Measurements from ENCODE around the gene PCDH8. TPM values are rescaled to one million over a fixed set of nuclear protein-coding genes. Genes with fewer than 3 reads are reported as not detected.

The PCDH8 gene
- total RNA-seq, 1 experiment from 2014 or later: not detected

GRCh38 chr13:52845334-52845761, 3.1 kb downstream of the PCDH8 start:
- peaks cover 9% of the 10 kb centered on the region for H3K27me3 Mint-ChIP-seq (ENCODE audit: insufficient read depth, unreplicated experiment)
- no peaks in the 10 kb centered on the region for H3K9me3 Mint-ChIP-seq (ENCODE audit: unreplicated experiment)
- BruUV-seq (replicated peaks): no TSS peak
- H3K4me3 Mint-ChIP-seq (ENCODE audit: unreplicated experiment): no peak overlapping the region
- intact Hi-C loops (cut with micrococcal nuclease; ENCODE audit: unreplicated experiment): no loop called here
- TF ChIP-seq CTCF (IDR thresholded peaks at IDR 0.05; ENCODE audit: insufficient read depth in 1 of 2, low read depth in 1 of 2, low read length in 1 of 2, severe bottlenecking in 1 of 2, unreplicated experiment in 1 of 2): peak; percentile 7 to 13
- ChIA-PET POLR2A (no interaction called here), CTCF (no interaction called here)
- Histone ChIP-seq H3K4me3 (ENCODE audit: low read depth, low read length) (no peak overlapping the region), H3K36me3 (ENCODE audit: control insufficient read depth, insufficient read depth, low read length) (no peaks in the 10 kb centered on the region), H3K9me3 (no peaks in the 10 kb centered on the region), H3K27me3 (replicated peaks; ENCODE audit: control insufficient read depth, insufficient read depth, low read length) (no peaks in the 10 kb centered on the region), H3K4me1 (no peaks in the 10 kb centered on the region)
- no peaks in the 10 kb centered on the region for H3K4me1 Mint-ChIP-seq (ENCODE audit: low read depth, unreplicated experiment)
- H3K27ac Mint-ChIP-seq (ENCODE audit: unreplicated experiment): no peak overlapping the region
- H3K36me3 Mint-ChIP-seq (ENCODE audit: insufficient read depth, unreplicated experiment): no peaks in the 10 kb centered on the region
- DNase-seq: no peak

- ChIA-PET POLR2A (no interaction called here), CTCF (no interaction called here)
- H3K27ac Mint-ChIP-seq (ENCODE audit: unreplicated experiment): no peak overlapping the region
- no peaks in the 10 kb centered on the region for H3K36me3 ChIP-seq (ENCODE audit: control insufficient read depth, insufficient read depth, low read length)
- H3K4me1 Mint-ChIP-seq (ENCODE audit: low read depth, unreplicated experiment): no peaks in the 10 kb centered on the region
- H3K4me1 ChIP-seq: no peaks in the 10 kb centered on the region
- H3K9me3 ChIP-seq: no peaks in the 10 kb centered on the region
- no peak for DNase-seq
- no peak overlapping the region for H3K4me3 ChIP-seq (ENCODE audit: low read depth, low read length)
- TF ChIP-seq CTCF (IDR thresholded peaks at IDR 0.05; ENCODE audit: insufficient read depth in 1 of 2, low read depth in 1 of 2, low read length in 1 of 2, severe bottlenecking in 1 of 2, unreplicated experiment in 1 of 2): no peak
- no TSS peak for BruUV-seq (replicated peaks)
- H3K36me3 Mint-ChIP-seq (ENCODE audit: insufficient read depth, unreplicated experiment): no peaks in the 10 kb centered on the region
- peaks cover 9% of the 10 kb centered on the region for H3K27me3 Mint-ChIP-seq (ENCODE audit: insufficient read depth, unreplicated experiment)
- no peak overlapping the region for H3K4me3 Mint-ChIP-seq (ENCODE audit: unreplicated experiment)
- intact Hi-C loops (cut with micrococcal nuclease; ENCODE audit: unreplicated experiment): no loop called here
- H3K9me3 Mint-ChIP-seq (ENCODE audit: unreplicated experiment): no peaks in the 10 kb centered on the region
- no peaks in the 10 kb centered on the region for H3K27me3 ChIP-seq (replicated peaks; ENCODE audit: control insufficient read depth, insufficient read depth, low read length)
These were observed 3.6 kb downstream of the PCDH8 start for GRCh38 chr13:52844836-52845235.

- TF ChIP-seq CTCF (IDR thresholded peaks at IDR 0.05; ENCODE audit: insufficient read depth in 1 of 2, low read depth in 1 of 2, low read length in 1 of 2, severe bottlenecking in 1 of 2, unreplicated experiment in 1 of 2): no peak
- no peak overlapping the region for H3K4me3 Mint-ChIP-seq (ENCODE audit: unreplicated experiment)
- CTCF ChIA-PET: interaction anchor here (1.6 kb wide), 1 partner anchor 126 kb away, joined by 8 read pairs; no protein-coding TSS in a partner anchor
- H3K36me3 ChIP-seq (ENCODE audit: control insufficient read depth, insufficient read depth, low read length): no peaks in the 10 kb centered on the region
- H3K9me3 ChIP-seq: no peaks in the 10 kb centered on the region
- no peaks in the 10 kb centered on the region for H3K9me3 Mint-ChIP-seq (ENCODE audit: unreplicated experiment)
- no peak overlapping the region for H3K27ac Mint-ChIP-seq (ENCODE audit: unreplicated experiment)
- H3K27me3 ChIP-seq (replicated peaks; ENCODE audit: control insufficient read depth, insufficient read depth, low read length): no peaks in the 10 kb centered on the region
- no peak for DNase-seq
- POLR2A ChIA-PET: no interaction called here
- no peaks in the 10 kb centered on the region for H3K4me1 Mint-ChIP-seq (ENCODE audit: low read depth, unreplicated experiment)
- intact Hi-C loops (cut with micrococcal nuclease; ENCODE audit: unreplicated experiment): no loop called here
- BruUV-seq (replicated peaks): no TSS peak
- no peaks in the 10 kb centered on the region for H3K4me1 ChIP-seq
- no peaks in the 10 kb centered on the region for H3K36me3 Mint-ChIP-seq (ENCODE audit: insufficient read depth, unreplicated experiment)
- peaks cover 14% of the 10 kb centered on the region for H3K27me3 Mint-ChIP-seq (ENCODE audit: insufficient read depth, unreplicated experiment)
- H3K4me3 ChIP-seq (ENCODE audit: low read depth, low read length): no peak overlapping the region
These were observed 6.0 kb downstream of the PCDH8 start for GRCh38 chr13:52842441-52842840.

All from Caco-2 (cell line).